Measurements from ENCODE around the gene POLR1B.
"Not testable (repeated sequence)": the region's sequence is repeated elsewhere in the genome, so short reads cannot be mapped to it uniquely, and the experiment has no call there.

The POLR1B gene

GRCh38 chr2:112541315-112542122 lies 746 bp upstream of the POLR1B start:
- DNase-seq = peak in 1 of 2 donors; percentile 63

GRCh38 chr2:112542984-112543661 lies 858 bp downstream of the POLR1B start:
- no peak for DNase-seq

GRCh38 chr2:112547333-112547732 lies 5.1 kb downstream of the POLR1B start:
- no peak for DNase-seq

GRCh38 chr2:112548980-112549379 lies 6.7 kb downstream of the POLR1B start:
- DNase-seq = no peak

- DNase-seq = no peak
Measured at GRCh38 chr2:112566104-112566503, 23.8 kb downstream of the POLR1B start.

GRCh38 chr2:112566508-112566907 lies 24.2 kb downstream of the POLR1B start:
- not testable (repeated sequence) for DNase-seq

- DNase-seq = no peak
Measured at GRCh38 chr2:112572005-112572404, 29.7 kb downstream of the POLR1B start.

GRCh38 chr2:112577756-112578155 lies 35.5 kb downstream of the POLR1B start:
- DNase-seq = no peak

- DNase-seq = no peak
Measured at GRCh38 chr2:112579241-112579640, 37.0 kb downstream of the POLR1B start.

- no peak for DNase-seq
Measured at GRCh38 chr2:112580084-112580483, 37.8 kb downstream of the POLR1B start.

GRCh38 chr2:112582314-112582746 lies 40.1 kb downstream of the POLR1B start:
- peak in 1 of 2 donors; percentile 15 for DNase-seq

GRCh38 chr2:112583497-112584133 lies 41.4 kb downstream of the POLR1B start:
- no peak for DNase-seq

GRCh38 chr2:112584134-112584890 lies 42.0 kb downstream of the POLR1B start, which contains the start of gene CHCHD5:
TSS of gene CHCHD5 (plus strand) at chr2:112584609. CDS start at chr2:112584648, 39 bp downstream.
- DNase-seq = peak; percentile 83 to 85

GRCh38 chr2:112584891-112585250 lies 42.6 kb downstream of the POLR1B start:
- DNase-seq = no peak

GRCh38 chr2:112585400-112585799 lies 43.1 kb downstream of the POLR1B start:
- DNase-seq = no peak

GRCh38 chr2:112585873-112586464 lies 43.7 kb downstream of the POLR1B start:
- no peak for DNase-seq

GRCh38 chr2:112588611-112589045 lies 46.4 kb downstream of the POLR1B start:
- no peak for DNase-seq

GRCh38 chr2:112591413-112591812 lies 49.1 kb downstream of the POLR1B start:
- no peak for DNase-seq

GRCh38 chr2:112593736-112594135 lies 51.5 kb downstream of the POLR1B start:
- no peak for DNase-seq

- DNase-seq = no peak
Measured at GRCh38 chr2:112597537-112598322, 55.5 kb downstream of the POLR1B start.

- DNase-seq = no peak
Measured at GRCh38 chr2:112600634-112601033, 58.4 kb downstream of the POLR1B start.

GRCh38 chr2:112601754-112602153 lies 59.5 kb downstream of the POLR1B start:
- no peak for DNase-seq
